ENCODE results near the gene BPIFA1.

The BPIFA1 gene

DNA sequence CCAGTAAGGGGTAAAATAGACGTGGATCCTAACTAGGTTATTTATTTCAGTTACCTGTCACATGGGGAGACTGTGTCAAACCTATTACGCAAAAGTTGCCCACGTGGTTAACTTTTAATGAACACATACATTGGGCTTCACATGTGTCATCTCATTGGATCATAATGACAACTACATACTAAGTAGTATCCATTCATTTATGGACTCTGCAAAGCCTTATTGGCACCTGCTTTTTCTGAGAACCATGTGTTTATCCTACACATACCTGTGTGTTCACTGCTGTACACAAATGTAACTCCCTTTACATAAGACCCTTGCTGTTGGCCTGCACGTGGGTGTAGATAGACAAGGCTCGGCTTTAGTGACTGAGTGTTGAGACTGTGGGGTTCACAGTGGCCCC, 5.1 kb downstream of the BPIFA1 start:
- no peak for DNase-seq (ENCODE audit: low spot score)

- no peak for DNase-seq (ENCODE audit: low spot score)
Measured at GRCh38 chr20:33242319-33243100, 6.7 kb downstream of the BPIFA1 start.

GRCh38 chr20:33246077-33246476, 10.3 kb downstream of the BPIFA1 start:
- DNase-seq (ENCODE audit: low spot score): no peak

- peak; percentile 87 for DNase-seq (ENCODE audit: low spot score)
Measured at GRCh38 chr20:33249456-33249855, 13.7 kb downstream of the BPIFA1 start.

GRCh38 chr20:33250666-33251065, 14.9 kb downstream of the BPIFA1 start:
- no peak for DNase-seq (ENCODE audit: low spot score)

- peak; percentile 81 for DNase-seq (ENCODE audit: low spot score)
Measured at GRCh38 chr20:33251496-33251895, 15.7 kb downstream of the BPIFA1 start.

DNA sequence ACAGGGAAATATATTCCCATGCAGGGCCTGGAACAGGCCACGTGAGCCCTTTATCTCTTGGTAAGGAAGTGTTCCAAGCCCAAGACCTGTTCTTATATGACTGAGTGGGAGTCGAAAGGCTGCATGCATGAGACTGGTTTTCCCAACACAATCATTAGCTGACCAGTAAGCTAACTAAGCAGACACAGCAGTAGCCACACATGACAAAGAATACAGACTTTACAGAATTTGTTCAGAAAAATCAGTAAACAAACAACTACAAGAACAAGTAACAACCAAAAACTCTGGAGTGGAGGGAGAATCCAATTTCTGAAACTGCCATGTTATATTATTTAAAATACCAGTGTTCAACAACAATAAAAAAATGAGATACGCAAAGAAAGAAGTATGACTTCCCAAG, 16.7 kb downstream of the BPIFA1 start:
- no peak for DNase-seq (ENCODE audit: low spot score)

GRCh38 chr20:33255005-33255404, 19.2 kb downstream of the BPIFA1 start:
- DNase-seq (ENCODE audit: low spot score): no peak

DNA sequence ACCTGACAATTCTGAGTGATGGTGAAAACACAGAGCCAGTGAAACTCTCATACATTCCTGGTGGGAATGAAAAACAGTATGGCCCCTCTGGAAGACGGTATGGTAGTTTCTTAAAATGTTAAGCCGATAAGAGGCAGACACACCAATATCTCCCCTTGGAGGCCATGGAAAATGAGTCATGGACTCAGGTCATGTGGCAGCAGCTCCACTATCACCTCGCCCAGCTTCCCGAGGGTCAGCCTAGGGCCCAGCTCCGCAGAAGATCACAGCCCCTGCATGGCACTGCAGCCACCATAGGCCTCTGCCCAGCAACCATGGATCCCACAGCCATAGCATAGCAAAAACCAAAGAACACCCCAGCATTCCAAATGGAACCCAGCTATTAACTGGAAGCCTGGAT, 21.4 kb downstream of the BPIFA1 start:
- no peak for DNase-seq (ENCODE audit: low spot score)

GRCh38 chr20:33259371-33259770, 23.6 kb downstream of the BPIFA1 start:
- no peak for DNase-seq (ENCODE audit: low spot score)

- no peak for DNase-seq (ENCODE audit: low spot score)
Measured at GRCh38 chr20:33261465-33261864, 25.7 kb downstream of the BPIFA1 start.

GRCh38 chr20:33262658-33263065, 26.9 kb downstream of the BPIFA1 start:
- DNase-seq (ENCODE audit: low spot score): peak; percentile 77

DNA sequence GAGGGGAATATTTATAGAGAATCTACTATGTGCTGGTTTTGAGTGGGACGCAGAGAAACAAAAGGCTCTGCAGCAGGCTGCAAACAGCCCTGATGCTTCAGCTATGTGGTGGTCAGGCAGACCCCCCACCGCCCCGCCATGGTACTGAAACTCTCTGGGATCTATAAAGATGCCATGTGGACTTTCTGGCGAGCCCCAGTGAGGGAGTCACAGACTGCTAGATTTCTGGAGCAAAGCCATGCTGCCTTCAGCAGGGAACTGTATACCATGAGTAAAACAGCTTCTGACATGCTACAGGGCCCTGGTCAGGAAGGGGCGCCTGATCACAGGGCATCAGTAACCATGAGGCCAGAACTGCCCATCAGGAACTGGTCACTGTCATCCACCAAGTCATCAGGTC, 28.0 kb downstream of the BPIFA1 start:
- DNase-seq (ENCODE audit: low spot score): peak; percentile 48

DNA sequence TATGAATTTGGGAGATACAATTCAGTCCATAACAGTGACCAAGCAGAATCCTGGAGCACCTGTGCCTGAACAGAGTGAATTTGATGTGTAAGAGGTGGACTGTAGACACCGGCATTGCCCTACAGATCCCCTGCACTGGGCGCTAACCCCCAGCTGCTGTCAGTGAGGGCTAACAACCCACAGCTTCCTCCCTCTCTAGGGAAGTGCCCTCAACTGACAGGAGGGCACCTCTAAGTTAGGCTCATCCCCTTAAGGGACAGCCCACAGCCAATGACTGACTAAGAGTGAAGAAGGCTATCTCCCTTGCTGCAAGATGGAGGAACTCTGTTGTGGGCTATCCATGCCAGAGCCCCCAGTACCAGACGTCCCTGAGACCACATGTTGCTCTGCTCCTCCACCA, 31.9 kb downstream of the BPIFA1 start:
- DNase-seq (ENCODE audit: low spot score): no peak

DNA sequence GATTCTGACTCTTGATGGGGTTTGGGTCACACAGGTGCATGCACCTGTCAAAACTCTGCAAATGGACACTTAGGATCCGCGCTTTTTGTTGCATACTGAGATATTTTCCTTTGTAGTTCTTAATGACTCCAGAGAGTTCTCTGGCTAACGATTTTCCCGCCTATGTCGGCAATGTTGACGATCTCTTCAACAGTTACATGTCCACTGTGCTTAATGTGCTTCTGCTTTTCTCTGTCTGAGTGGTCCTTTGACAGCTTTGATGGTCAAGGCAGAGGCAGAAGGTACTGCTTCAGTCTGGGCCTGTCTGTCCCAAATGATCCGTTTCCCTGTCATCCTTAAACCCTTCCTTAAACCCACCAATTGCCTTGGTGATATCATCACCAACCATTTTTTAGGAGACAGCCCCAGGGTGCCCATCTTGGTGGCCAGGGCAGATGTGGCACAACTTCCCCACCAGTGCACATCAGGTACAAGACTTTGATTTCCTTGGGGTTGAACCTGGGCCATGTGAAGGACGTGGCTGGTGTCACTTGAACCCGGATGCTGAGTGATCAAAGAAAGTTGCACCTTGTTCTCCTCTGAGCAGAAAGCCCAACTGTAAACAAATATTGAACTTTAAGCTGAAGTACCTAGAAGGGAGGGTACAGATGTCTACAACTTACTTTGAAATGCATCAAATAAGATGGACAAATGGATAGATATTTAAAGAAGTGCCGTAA, 36.5 kb downstream of the BPIFA1 start:
- no peak for DNase-seq (ENCODE audit: low spot score)

DNA sequence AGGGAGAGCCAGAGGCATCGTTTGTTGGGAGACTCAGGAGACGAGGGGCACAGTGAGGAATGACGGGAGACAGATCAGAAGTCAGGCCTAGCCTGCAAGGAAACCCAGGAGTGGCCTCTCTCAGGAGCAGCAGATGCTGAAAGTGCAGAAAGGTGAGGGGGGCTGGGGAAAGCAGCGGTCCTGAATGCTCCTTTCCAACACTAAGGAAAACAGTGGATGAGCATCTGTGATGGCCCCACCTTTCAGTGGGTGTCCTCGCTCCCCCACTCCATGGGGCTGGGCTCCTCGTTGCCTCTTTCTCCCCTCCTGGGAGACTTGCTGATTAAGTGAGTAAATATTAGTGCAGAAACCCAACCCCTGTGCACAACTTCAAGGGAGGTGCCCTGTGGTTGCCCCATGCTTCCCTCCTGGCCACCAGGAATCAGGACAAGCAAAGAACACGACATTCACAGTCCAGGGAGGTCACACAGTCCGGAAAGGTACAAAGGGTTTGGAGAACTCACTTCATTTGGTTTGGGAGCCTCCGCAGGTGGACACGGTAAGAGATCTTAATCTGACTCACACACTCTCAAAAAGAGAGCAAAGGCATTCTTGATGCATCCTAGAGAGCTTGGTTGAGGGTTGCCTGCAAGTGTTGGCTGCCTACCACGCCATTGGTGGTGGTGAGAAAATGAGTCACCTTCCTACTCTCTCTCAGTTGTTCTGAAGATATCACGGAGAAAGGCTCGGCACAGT, 37.5 kb downstream of the BPIFA1 start:
- DNase-seq (ENCODE audit: low spot score): no peak

- DNase-seq (ENCODE audit: low spot score): no peak
Measured at GRCh38 chr20:33275215-33275614, 39.4 kb downstream of the BPIFA1 start.

DNA sequence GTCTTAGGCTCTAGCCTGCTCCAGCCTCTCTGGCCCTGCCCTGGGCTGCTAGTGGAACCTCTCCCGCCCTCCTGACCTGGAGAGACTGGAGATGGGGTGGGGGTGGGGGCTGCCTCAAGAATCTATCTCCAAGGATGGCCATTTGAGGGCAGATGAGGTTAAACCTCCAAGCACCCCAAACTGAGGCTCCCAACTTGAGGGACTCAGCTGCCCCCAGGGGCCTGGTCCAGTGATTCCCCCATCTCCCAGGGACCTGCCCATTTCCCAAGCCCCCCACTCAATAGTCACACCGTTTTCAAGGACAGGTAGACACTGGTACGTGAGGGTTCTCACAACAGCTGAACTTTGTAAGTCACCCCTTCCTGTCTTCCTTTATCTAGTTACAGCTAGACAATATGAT, 40.1 kb downstream of the BPIFA1 start:
- DNase-seq (ENCODE audit: low spot score): no peak

- no peak for DNase-seq (ENCODE audit: low spot score)
Measured at GRCh38 chr20:33276303-33277113, 40.7 kb downstream of the BPIFA1 start.

DNA sequence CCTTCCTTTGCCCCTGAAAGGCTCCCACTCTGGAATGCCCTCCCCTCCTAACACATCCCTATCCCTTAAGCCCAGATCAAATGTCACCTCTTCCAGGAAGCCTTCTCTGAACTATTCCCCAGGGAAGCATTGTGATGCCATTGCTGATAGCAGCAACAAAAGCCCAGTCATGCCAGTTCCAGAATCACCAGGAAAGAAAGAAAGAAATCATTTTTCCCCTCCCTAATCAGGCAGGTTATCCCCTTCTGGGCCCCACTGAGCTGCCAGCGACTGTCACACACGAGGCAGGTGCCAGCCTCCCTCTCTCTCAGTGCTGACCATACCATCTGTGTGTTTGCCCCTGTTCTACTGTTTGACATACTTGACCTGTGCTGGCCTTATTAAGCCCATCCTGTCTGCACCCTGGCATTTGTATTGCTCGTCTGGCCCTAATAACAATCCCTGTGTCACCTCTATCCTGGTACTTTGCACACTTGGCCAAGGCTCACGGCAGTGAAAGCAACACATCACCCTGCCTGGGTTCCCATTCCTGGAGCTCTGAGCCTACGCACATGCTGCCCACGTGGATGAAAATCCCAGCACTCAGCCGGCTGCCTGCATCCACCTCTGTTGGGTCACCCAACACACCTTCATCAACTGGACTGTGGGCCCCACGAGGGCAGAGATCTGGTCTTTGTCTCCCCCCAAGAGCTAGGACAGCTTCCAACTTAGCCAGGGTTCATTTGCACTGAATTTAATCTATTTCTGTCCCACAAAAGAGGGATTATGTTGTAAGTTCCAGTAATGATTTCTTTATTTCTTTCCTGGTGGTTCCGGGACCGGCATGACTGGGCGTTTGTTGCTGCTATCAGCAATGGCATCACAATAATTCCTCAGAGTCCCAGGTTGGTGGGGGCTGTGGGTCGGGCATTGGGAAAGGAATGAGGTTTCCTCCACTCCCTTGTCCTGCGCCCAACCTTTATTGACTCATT, 42.0 kb downstream of the BPIFA1 start:
- DNase-seq (ENCODE audit: low spot score): peak; percentile 10

GRCh38 chr20:33278700-33279099, 42.9 kb downstream of the BPIFA1 start:
- DNase-seq (ENCODE audit: low spot score): no peak

Data from cerebellar cortex (tissue), 1 donor.